ENCODE data around the gene ZBTB2.

DNA sequence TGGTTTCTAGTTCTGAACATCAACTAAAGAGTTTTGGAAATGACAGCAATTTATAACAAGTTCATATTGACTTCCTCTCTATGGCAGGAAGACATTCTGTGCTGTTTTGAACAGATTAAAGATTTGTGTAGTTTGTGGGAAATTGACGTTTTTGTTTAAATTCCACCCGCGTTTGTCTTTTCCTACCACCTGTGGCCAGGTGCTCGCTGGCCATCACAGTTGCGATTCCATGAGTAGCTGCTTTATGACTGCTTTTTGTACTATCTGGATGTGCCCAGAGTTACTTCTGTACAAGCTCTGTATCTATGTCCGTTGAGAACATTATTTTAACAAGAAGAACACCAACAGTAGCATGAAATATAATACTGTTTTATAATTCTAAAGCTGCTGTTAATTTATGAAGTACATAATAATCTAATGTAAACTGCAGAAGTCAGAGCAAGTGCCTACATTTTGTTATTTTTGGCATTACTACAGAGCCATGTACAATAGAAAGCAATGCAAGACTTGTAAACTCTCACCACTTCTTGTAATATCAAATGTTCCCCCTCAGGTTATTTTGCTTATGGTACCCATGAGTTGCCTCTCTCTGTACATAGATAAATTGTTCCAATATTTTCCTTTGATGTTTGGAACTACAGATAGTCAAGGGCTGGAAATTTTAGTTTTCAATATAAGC lies 33.5 kb downstream of the ZBTB2 start:
- TF ChIP-seq, protein P1, sequence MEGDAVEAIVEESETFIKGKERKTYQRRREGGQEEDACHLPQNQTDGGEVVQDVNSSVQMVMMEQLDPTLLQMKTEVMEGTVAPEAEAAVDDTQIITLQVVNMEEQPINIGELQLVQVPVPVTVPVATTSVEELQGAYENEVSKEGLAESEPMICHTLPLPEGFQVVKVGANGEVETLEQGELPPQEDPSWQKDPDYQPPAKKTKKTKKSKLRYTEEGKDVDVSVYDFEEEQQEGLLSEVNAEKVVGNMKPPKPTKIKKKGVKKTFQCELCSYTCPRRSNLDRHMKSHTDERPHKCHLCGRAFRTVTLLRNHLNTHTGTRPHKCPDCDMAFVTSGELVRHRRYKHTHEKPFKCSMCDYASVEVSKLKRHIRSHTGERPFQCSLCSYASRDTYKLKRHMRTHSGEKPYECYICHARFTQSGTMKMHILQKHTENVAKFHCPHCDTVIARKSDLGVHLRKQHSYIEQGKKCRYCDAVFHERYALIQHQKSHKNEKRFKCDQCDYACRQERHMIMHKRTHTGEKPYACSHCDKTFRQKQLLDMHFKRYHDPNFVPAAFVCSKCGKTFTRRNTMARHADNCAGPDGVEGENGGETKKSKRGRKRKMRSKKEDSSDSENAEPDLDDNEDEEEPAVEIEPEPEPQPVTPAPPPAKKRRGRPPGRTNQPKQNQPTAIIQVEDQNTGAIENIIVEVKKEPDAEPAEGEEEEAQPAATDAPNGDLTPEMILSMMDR (IDR thresholded peaks at IDR 0.05; ENCODE audit: low read length), result no peak
- no peak for TF ChIP-seq EZH2 (IDR thresholded peaks at IDR 0.05; ENCODE audit: borderline replicate concordance, low read length)

All from OCI-LY1 (cell line).